GM12878 (cell line): ENCODE measurements around the gene DYNC1H1.

Experiments
- BCLAF1 ChIP-seq: fragments of 450-650 bp; IDR thresholded peaks from 2 replicates; pipeline ENCODE4 v1.6.1; 2017; ENCODE audit warnings: antibody characterized with exemption, mild to moderate bottlenecking, moderate library complexity
- CTCF ChIP-seq, 3 experiments: IDR thresholded peaks in 2 of 3; conservative IDR thresholded peaks in 1 of 3; 2 replicates each; pipeline ENCODE4 v1.5.1; 2011; ENCODE audit warnings: low read depth in 3 of 3, low read length in 3 of 3, mild to moderate bottlenecking in 3 of 3, control low read depth in 2 of 3, moderate library complexity in 2 of 3, inconsistent platforms in 1 of 3, mixed read lengths in 1 of 3; ENCODE audit not compliant: control insufficient read depth in 2 of 3, insufficient read depth in 1 of 3; ENCODE audit errors: extremely low read depth in 1 of 3
- E2F8 ChIP-seq: fragments of 450-650 bp; IDR thresholded peaks from 2 replicates; pipeline ENCODE4 v1.6.1; 2018; ENCODE audit warnings: mild to moderate bottlenecking, low read depth, moderate library complexity; ENCODE audit not compliant: partially characterized antibody
- POLR2A ChIP-seq: IDR thresholded peaks from 2 replicates; pipeline ENCODE4 v1.6.1; 2011; ENCODE audit warnings: low read depth, mild to moderate bottlenecking, low read length
- REST ChIP-seq: IDR thresholded peaks from 2 replicates; pipeline ENCODE4 v1.6.1; 2012; ENCODE audit warnings: mild to moderate bottlenecking, low read depth, low read length

GRCh38 chr14:102044566-102044965 lies 80.2 kb downstream of the DYNC1H1 start:
- TF ChIP-seq REST = no peak
- no peak for TF ChIP-seq POLR2A
- no peak for TF ChIP-seq BCLAF1
- TF ChIP-seq CTCF (IDR thresholded peaks at IDR 0.05 in 2 of 3, conservative IDR thresholded peaks at IDR 0.05 in 1 of 3; ENCODE audit: control insufficient read depth in 2 of 3, extremely low read depth in 1 of 3, insufficient read depth in 1 of 3, low read depth in 3 of 3, low read length in 3 of 3) = no peak
- TF ChIP-seq E2F8 = no peak
